GDM1 (cell line): ENCODE results near the gene KLHL22.
"Not testable (repeated sequence)": the region's sequence is repeated elsewhere in the genome, so short reads cannot be mapped to it uniquely, and the experiment has no call there.

Source experiments
- DNase-seq: peaks from one replicate; lab custom pipeline; 2025; lab: John Stamatoyannopoulos, UW

Gene KLHL22

GRCh38 chr22:20494978-20495860 lies at the start of gene KLHL22:
TSS of gene KLHL22 (minus strand) at chr22:20495795. CDS start at chr22:20489211, 6,584 bp downstream.
- DNase-seq = peak; percentile 58

- DNase-seq = not testable (repeated sequence)
Observed at GRCh38 chr22:20545318-20545634, 49.7 kb upstream of the KLHL22 start.

- DNase-seq = no peak
Observed at GRCh38 chr22:20542736-20543135, 47.1 kb upstream of the KLHL22 start.

GRCh38 chr22:20542055-20542454 lies 46.5 kb upstream of the KLHL22 start:
- DNase-seq = no peak

GRCh38 chr22:20538875-20539274 lies 43.3 kb upstream of the KLHL22 start:
- DNase-seq = not testable (repeated sequence)

GRCh38 chr22:20537983-20538382 lies 42.4 kb upstream of the KLHL22 start:
- DNase-seq = no peak

- DNase-seq = no peak
Observed at GRCh38 chr22:20537325-20537756, 41.7 kb upstream of the KLHL22 start.

- no peak for DNase-seq
Observed at GRCh38 chr22:20536590-20537324, 41.2 kb upstream of the KLHL22 start.

GRCh38 chr22:20533879-20534265 lies 38.3 kb upstream of the KLHL22 start:
- no peak for DNase-seq

- DNase-seq = no peak
Observed at GRCh38 chr22:20533095-20533878, 37.7 kb upstream of the KLHL22 start.

GRCh38 chr22:20532256-20532993 lies 36.8 kb upstream of the KLHL22 start:
- DNase-seq = no peak

GRCh38 chr22:20531404-20532201 lies 36.0 kb upstream of the KLHL22 start:
- DNase-seq = no peak

- DNase-seq = no peak
Observed at GRCh38 chr22:20531154-20531403, 35.5 kb upstream of the KLHL22 start.

- DNase-seq = no peak
Observed at GRCh38 chr22:20530368-20531153, 35.0 kb upstream of the KLHL22 start.

GRCh38 chr22:20528405-20528978 lies 32.9 kb upstream of the KLHL22 start:
- no peak for DNase-seq

- DNase-seq = no peak
Observed at GRCh38 chr22:20526628-20527355, 31.2 kb upstream of the KLHL22 start.

GRCh38 chr22:20526305-20526627 lies 30.7 kb upstream of the KLHL22 start:
- DNase-seq = no peak

GRCh38 chr22:20525048-20525447 lies 29.5 kb upstream of the KLHL22 start:
- DNase-seq = no peak

- DNase-seq = no peak
Observed at GRCh38 chr22:20524004-20524481, 28.4 kb upstream of the KLHL22 start.
